RWPE2 (cell line): ENCODE data around the gene PHKA1.

Experiments used
- ATAC-seq: fragments of 200-7000 bp; cut with Tn5 transposase; 3 replicates; pipeline ENCODE4 v1.9.1; 2021; ENCODE audit warnings: low read depth
- DNase-seq: peaks from one replicate; pipeline ENCODE4 v3.0.0-alpha.2; 2020; ENCODE audit warnings: low spot score
- H3K27ac ChIP-seq: fragments of 450-650 bp; 2 replicates; pipeline ENCODE4 v1.5.1; 2017; ENCODE audit warnings: mild to moderate bottlenecking; ENCODE audit not compliant: poor library complexity, severe bottlenecking
- H3K27me3 ChIP-seq: fragments of 250-450 bp; sonication (Bioruptor Pico); 2 replicates; pipeline ENCODE4 v1.5.1; 2021; ENCODE audit warnings: mild to moderate bottlenecking, moderate library complexity; ENCODE audit not compliant: insufficient read depth, poor library complexity, severe bottlenecking
- H3K36me3 ChIP-seq: fragments of 250-450 bp; sonication (Bioruptor Pico); 2 replicates; pipeline ENCODE4 v1.5.1; 2020; ENCODE audit warnings: low read depth, mild to moderate bottlenecking, moderate library complexity
- H3K4me1 ChIP-seq: fragments of 250-450 bp; sonication (Bioruptor Pico); 2 replicates; pipeline ENCODE4 v1.5.1; 2021; ENCODE audit warnings: mild to moderate bottlenecking, moderate library complexity; ENCODE audit not compliant: insufficient read depth, poor library complexity, severe bottlenecking
- H3K4me3 ChIP-seq: fragments of 250-450 bp; sonication (Bioruptor Pico); 2 replicates; pipeline ENCODE4 v1.5.1; 2021; ENCODE audit warnings: mild to moderate bottlenecking, moderate library complexity; ENCODE audit not compliant: severe bottlenecking
- H3K9me3 ChIP-seq: fragments of 250-450 bp; sonication (Bioruptor Pico); 2 replicates; pipeline ENCODE4 v1.5.1; 2021; ENCODE audit warnings: mild to moderate bottlenecking, moderate library complexity; ENCODE audit not compliant: severe bottlenecking
- TF ChIP-seq, protein P1 (sequence below): fragments of 450-650 bp; IDR thresholded peaks from one replicate; pipeline ENCODE4 v1.5.1; 2017; ENCODE audit warnings: mild to moderate bottlenecking, moderate library complexity; ENCODE audit not compliant: poor library complexity, severe bottlenecking

Gene PHKA1

DNA sequence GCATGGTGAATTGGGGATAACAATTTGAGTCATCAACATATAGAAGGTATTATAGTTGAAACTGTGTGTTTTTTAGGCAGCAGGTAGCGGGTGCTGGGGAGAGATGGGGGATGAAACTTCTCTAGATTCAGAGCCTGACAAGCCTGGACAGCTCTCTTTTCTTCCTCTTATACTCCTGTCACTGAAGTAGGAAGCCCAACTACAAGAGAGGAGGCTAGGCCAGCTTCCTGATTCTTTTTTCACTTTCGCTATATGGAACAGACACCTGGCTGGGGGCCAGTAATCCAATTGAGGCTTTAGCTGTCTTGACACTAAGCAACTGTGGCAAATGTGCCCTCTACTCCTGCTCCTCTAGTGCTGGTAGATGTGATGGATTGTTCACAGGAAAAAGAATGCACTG is 69.2 kb downstream of the PHKA1 start:
- H3K27me3 ChIP-seq = no peaks in the 10 kb centered on the region
- H3K4me1 ChIP-seq = peaks cover 3% of the 10 kb centered on the region
- peaks cover 12% of the 10 kb centered on the region; the same call in 1 of the 2 replicates for H3K36me3 ChIP-seq
- DNase-seq = no peak
- TF ChIP-seq, protein P1, sequence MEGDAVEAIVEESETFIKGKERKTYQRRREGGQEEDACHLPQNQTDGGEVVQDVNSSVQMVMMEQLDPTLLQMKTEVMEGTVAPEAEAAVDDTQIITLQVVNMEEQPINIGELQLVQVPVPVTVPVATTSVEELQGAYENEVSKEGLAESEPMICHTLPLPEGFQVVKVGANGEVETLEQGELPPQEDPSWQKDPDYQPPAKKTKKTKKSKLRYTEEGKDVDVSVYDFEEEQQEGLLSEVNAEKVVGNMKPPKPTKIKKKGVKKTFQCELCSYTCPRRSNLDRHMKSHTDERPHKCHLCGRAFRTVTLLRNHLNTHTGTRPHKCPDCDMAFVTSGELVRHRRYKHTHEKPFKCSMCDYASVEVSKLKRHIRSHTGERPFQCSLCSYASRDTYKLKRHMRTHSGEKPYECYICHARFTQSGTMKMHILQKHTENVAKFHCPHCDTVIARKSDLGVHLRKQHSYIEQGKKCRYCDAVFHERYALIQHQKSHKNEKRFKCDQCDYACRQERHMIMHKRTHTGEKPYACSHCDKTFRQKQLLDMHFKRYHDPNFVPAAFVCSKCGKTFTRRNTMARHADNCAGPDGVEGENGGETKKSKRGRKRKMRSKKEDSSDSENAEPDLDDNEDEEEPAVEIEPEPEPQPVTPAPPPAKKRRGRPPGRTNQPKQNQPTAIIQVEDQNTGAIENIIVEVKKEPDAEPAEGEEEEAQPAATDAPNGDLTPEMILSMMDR = no peak
- no peak overlapping the region for H3K4me3 ChIP-seq
- H3K27ac ChIP-seq = no peak overlapping the region
- ATAC-seq = no peak
- H3K9me3 ChIP-seq = no peaks in the 10 kb centered on the region

DNA sequence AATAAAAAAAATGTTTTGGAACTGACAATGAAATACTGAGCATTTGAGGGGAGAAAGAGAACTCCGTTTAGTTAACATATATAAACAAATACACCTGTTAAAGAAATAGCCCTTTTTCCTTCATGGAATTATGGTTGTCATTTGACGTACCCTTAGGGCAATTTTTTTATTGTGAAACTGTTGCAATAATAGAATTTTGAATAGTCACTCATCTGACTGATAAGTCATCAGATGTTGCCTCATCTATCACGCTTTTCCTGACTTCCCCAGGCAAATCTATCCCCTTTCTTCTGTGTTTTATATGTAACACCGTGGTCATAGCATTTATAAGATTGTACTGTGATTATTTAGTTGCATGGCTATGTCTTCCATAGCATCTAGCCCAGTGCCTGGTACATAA is 72.5 kb downstream of the PHKA1 start:
- Histone ChIP-seq H3K4me3 (no peak overlapping the region), H3K27ac (no peak overlapping the region), H3K4me1 (peaks cover 3% of the 10 kb centered on the region), H3K36me3 (peaks cover 12% of the 10 kb centered on the region; the same call in 1 of the 2 replicates), H3K9me3 (no peaks in the 10 kb centered on the region), H3K27me3 (no peaks in the 10 kb centered on the region)
- ATAC-seq (no peak), DNase-seq (no peak)
- TF ChIP-seq, protein P1 = no peak

DNA sequence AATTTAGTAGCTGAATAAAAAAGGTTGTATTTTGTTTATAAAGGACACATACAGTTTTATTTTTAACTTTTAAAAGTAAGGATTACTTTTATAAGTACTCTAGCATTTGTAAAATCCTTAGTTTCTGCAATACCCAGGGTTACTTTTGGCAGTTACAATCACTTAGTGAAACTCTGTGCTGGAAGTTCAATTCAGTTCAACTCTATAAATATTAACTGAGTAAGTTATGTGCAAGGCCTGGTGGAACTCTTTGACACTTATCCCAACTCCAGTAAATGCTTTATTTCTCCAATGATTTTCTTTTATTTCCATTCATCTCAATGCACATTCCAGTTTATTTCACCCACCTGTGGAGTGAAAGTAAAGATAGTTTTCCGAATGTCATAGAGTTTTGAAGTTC is 78.2 kb downstream of the PHKA1 start:
- no peaks in the 10 kb centered on the region for H3K4me1 ChIP-seq
- ATAC-seq = no peak
- H3K4me3 ChIP-seq = no peak overlapping the region
- DNase-seq = no peak
- no peaks in the 10 kb centered on the region for H3K27me3 ChIP-seq
- no peaks in the 10 kb centered on the region for H3K9me3 ChIP-seq
- TF ChIP-seq, protein P1 = no peak
- H3K36me3 ChIP-seq = peaks cover 3% of the 10 kb centered on the region; the same call in 1 of the 2 replicates
- no peak overlapping the region for H3K27ac ChIP-seq

DNA sequence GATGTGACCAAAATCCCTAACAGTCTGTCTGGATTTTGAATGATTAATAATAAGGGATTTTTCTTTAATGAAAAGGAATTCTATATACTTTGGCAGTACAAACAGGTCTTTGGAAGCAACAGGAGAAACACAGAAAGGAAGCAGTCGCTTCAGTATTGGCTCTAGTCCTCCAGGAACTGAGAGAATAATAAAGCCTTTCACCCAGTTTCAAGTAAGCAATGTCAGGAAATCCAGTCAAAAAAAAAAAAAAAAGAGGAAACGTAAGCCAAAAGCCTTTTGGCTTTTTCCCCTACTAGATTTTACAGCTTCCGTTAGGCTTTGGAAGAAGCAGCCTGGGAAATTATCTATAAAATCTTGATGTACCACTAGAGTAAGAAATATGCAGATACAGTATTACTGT is 79.8 kb downstream of the PHKA1 start:
- no peaks in the 10 kb centered on the region for H3K4me1 ChIP-seq
- H3K27ac ChIP-seq = no peak overlapping the region
- TF ChIP-seq, protein P1 = no peak
- ATAC-seq (no peak), DNase-seq (no peak)
- no peak overlapping the region for H3K4me3 ChIP-seq
- H3K27me3 ChIP-seq = no peaks in the 10 kb centered on the region
- no peaks in the 10 kb centered on the region for H3K9me3 ChIP-seq
- peaks cover 3% of the 10 kb centered on the region; the same call in 1 of the 2 replicates for H3K36me3 ChIP-seq

DNA sequence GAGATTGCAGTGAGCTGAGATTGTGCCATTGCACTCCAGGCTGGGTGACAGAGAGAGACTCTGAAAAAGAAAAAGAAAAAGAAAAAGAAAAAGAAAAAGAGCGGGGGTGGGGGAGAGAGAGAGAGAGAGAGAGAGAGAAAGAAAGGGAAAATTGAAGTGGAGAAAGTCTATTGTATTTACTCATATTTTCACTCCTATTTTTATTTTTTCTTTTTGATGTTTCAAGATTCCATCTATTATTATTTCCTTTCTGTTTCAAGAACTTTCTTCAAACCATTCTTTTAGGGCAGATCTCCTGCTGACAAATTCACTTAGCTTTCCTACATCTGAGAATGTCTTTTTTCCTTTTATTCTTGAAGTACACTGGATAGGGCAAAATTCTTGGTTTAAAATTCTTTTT is 83.9 kb downstream of the PHKA1 start:
- Histone ChIP-seq H3K4me1 (no peaks in the 10 kb centered on the region), H3K27ac (no peak overlapping the region), H3K4me3 (no peak overlapping the region), H3K36me3 (peaks cover 3% of the 10 kb centered on the region; the same call in 1 of the 2 replicates), H3K9me3 (no peaks in the 10 kb centered on the region), H3K27me3 (no peaks in the 10 kb centered on the region)
- TF ChIP-seq, protein P1 = no peak
- no peak for DNase-seq
- no peak for ATAC-seq
